WTC11 (cell line): ENCODE measurements around the gene FAM110A. TPM values are rescaled to one million over a fixed set of nuclear protein-coding genes. Genes with fewer than 3 reads are reported as not detected.

Experiments
- ATF1 ChIP-seq: sonication (generic); formaldehyde crosslinking; IDR thresholded peaks from 2 replicates; pipeline ENCODE4 v1.8.1; 2023; ENCODE audit warnings: mild to moderate bottlenecking, moderate library complexity, missing genetic modification reagents
- ATF3 ChIP-seq: sonication (generic); formaldehyde crosslinking; conservative IDR thresholded peaks from 2 replicates; pipeline ENCODE4 v1.8.1; 2022; ENCODE audit warnings: mild to moderate bottlenecking, missing genetic modification reagents
- CBFB ChIP-seq: sonication (generic); formaldehyde crosslinking; IDR thresholded peaks from 2 replicates; pipeline ENCODE4 v1.8.1; 2022; ENCODE audit warnings: mild to moderate bottlenecking, low read depth, missing genetic modification reagents
- CTCF ChIP-seq: fragments of 200-600 bp; IDR thresholded peaks from 2 replicates; pipeline ENCODE4 v1.8.0; 2022; ENCODE audit warnings: antibody characterized with exemption
- E2F1 ChIP-seq: sonication (generic); formaldehyde crosslinking; IDR thresholded peaks from 2 replicates; pipeline ENCODE4 v1.8.0; 2022; ENCODE audit warnings: mild to moderate bottlenecking, missing genetic modification reagents
- ELF4 ChIP-seq: sonication (generic); formaldehyde crosslinking; IDR thresholded peaks from 2 replicates; pipeline ENCODE4 v1.8.1; 2022; ENCODE audit warnings: low read depth, mild to moderate bottlenecking, moderate library complexity, missing genetic modification reagents
- ERG ChIP-seq: fragments of 250-450 bp; sonication (Bioruptor Pico); IDR thresholded peaks from 2 replicates; pipeline ENCODE4 v1.8.0; 2021; ENCODE audit warnings: mild to moderate bottlenecking
- FOXK1 ChIP-seq: sonication (generic); formaldehyde crosslinking; IDR thresholded peaks from 2 replicates; pipeline ENCODE4 v1.8.0; 2022; ENCODE audit warnings: mild to moderate bottlenecking, moderate library complexity, missing genetic modification reagents
- FOXP1 ChIP-seq: sonication (generic); formaldehyde crosslinking; IDR thresholded peaks from 2 replicates; pipeline ENCODE4 v1.8.0; 2022; ENCODE audit warnings: missing genetic modification reagents, mild to moderate bottlenecking, moderate library complexity, borderline replicate concordance
- IRF2 ChIP-seq: sonication (generic); formaldehyde crosslinking; IDR thresholded peaks from 2 replicates; pipeline ENCODE4 v1.8.0; 2022; ENCODE audit warnings: low read depth, missing genetic modification reagents, borderline replicate concordance
- JAZF1 ChIP-seq: fragments of 250-450 bp; sonication (Bioruptor Pico); IDR thresholded peaks from 2 replicates; pipeline ENCODE4 v1.9.0; 2021; ENCODE audit warnings: moderate library complexity, mild to moderate bottlenecking, inconsistent platforms
- NFATC4 ChIP-seq: fragments of 250-450 bp; sonication (Bioruptor Pico); IDR thresholded peaks from 2 replicates; pipeline ENCODE4 v1.9.0; 2021; ENCODE audit warnings: mild to moderate bottlenecking
- NR3C1 ChIP-seq: sonication (generic); formaldehyde crosslinking; conservative IDR thresholded peaks from 2 replicates; pipeline ENCODE4 v1.8.1; 2023; ENCODE audit warnings: low read depth, mild to moderate bottlenecking, missing genetic modification reagents
- PREB ChIP-seq: sonication (generic); formaldehyde crosslinking; IDR thresholded peaks from 2 replicates; pipeline ENCODE4 v1.8.1; 2022; ENCODE audit warnings: mild to moderate bottlenecking, missing genetic modification reagents, moderate library complexity, borderline replicate concordance
- TEAD4 ChIP-seq: sonication (generic); formaldehyde crosslinking; IDR thresholded peaks from 2 replicates; pipeline ENCODE4 v1.8.0; 2022; ENCODE audit warnings: mild to moderate bottlenecking, missing genetic modification reagents
- USF2 ChIP-seq: sonication (generic); formaldehyde crosslinking; IDR thresholded peaks from 2 replicates; pipeline ENCODE4 v1.8.1; 2023; ENCODE audit warnings: mild to moderate bottlenecking, missing genetic modification reagents, moderate library complexity
- ZBTB43 ChIP-seq: sonication (generic); formaldehyde crosslinking; IDR thresholded peaks from 2 replicates; pipeline ENCODE4 v1.8.1; 2023; ENCODE audit warnings: mild to moderate bottlenecking, missing genetic modification reagents
- ZNF121 ChIP-seq: sonication (generic); formaldehyde crosslinking; IDR thresholded peaks from 2 replicates; pipeline ENCODE4 v1.8.0; 2023; ENCODE audit warnings: missing genetic modification reagents
- ZNF232 ChIP-seq: sonication (generic); formaldehyde crosslinking; IDR thresholded peaks from 2 replicates; pipeline ENCODE4 v1.8.0; 2022; ENCODE audit warnings: mild to moderate bottlenecking, missing genetic modification reagents
- ZNF281 ChIP-seq: sonication (generic); formaldehyde crosslinking; IDR thresholded peaks from 2 replicates; pipeline ENCODE4 v1.8.0; 2023; ENCODE audit warnings: mild to moderate bottlenecking, missing genetic modification reagents
- ZNF425 ChIP-seq: fragments of 250-450 bp; sonication (Bioruptor Pico); conservative IDR thresholded peaks from 2 replicates; pipeline ENCODE4 v1.9.0; 2021; ENCODE audit warnings: mild to moderate bottlenecking
- ZSCAN18 ChIP-seq: fragments of 250-450 bp; sonication (Bioruptor Pico); IDR thresholded peaks from 2 replicates; pipeline ENCODE4 v2.1.2; 2022; ENCODE audit warnings: mild to moderate bottlenecking, moderate library complexity
- total RNA-seq: library from RNA; stranded (reverse); gene quantifications from 3 replicates; pipeline ENCODE4 v1.2.3, GENCODE V29; 2021

Gene FAM110A
- total RNA-seq, 1 experiment from 2014 or later = 18.8 TPM

GRCh38 chr20:884983-885952 lies 51.8 kb downstream of the FAM110A start (continued):
- TF ChIP-seq JAZF1 (CRISPR knock-in tag) (no peak), TEAD4 (CRISPR knock-in tag) (no peak), ZNF121 (CRISPR knock-in tag) (no peak), IRF2 (CRISPR knock-in tag) (no peak), CBFB (peak; percentile 71; the same call in 1 of the 2 replicates), NFATC4 (CRISPR knock-in tag) (no peak), ELF4 (CRISPR knock-in tag) (no peak), FOXK1 (peak; percentile 86), ZNF281 (CRISPR knock-in tag) (0 out of 2 replicates have a peak, but pooled peaks have one; percentile 56), CTCF (no peak), ZNF425 (CRISPR knock-in tag) (no peak), PREB (no peak), ZNF232 (CRISPR knock-in tag) (no peak), FOXP1 (CRISPR knock-in tag) (peak; percentile 58; the same call in 1 of the 2 replicates), ZBTB43 (CRISPR knock-in tag) (no peak), ERG (CRISPR knock-in tag) (no peak), ATF1 (CRISPR knock-in tag) (no peak), NR3C1 (CRISPR knock-in tag) (0 out of 2 replicates have a peak, but pooled peaks have one; percentile 66), ATF3 (no peak), ZSCAN18 (no peak), E2F1 (no peak; the same call in 1 of the 2 replicates), USF2 (CRISPR knock-in tag) (peak; percentile 31)
